Activated naive CD4-positive, alpha-beta T cell treated with anti-CD3 and anti-CD28 coated beads for 36 hours (primary cell): Measurements from ENCODE around the gene MOBP. TPM values are rescaled to one million over a fixed set of nuclear protein-coding genes. Genes with fewer than 3 reads are reported as not detected.
"Not testable (repeated sequence)": the region's sequence is repeated elsewhere in the genome, so short reads cannot be mapped to it uniquely, and the experiment has no call there.

Experiments used
- CTCF ChIA-PET: fragments of 350-600 bp; sonication (Branson Sonifier 250); formaldehyde crosslinking; loops from one replicate; lab custom pipeline; 2021; ENCODE audit warnings: antibody characterized with exemption; lab: Charles Lee
- DNase-seq: peaks from one replicate; pipeline ENCODE4 v3.0.0-alpha.2; 2020
- H3K27ac Mint-ChIP-seq: one replicate; pipeline ENCODE4 v1.8.0; 2021; ENCODE audit warnings: mild to moderate bottlenecking, mixed read lengths
- H3K27me3 Mint-ChIP-seq: one replicate; pipeline ENCODE4 v1.8.0; 2021; ENCODE audit warnings: low read depth, mixed read lengths
- H3K36me3 Mint-ChIP-seq: one replicate; pipeline ENCODE4 v1.8.0; 2021; ENCODE audit warnings: low read depth, mixed read lengths
- H3K4me1 Mint-ChIP-seq: one replicate; pipeline ENCODE4 v1.8.0; 2021; ENCODE audit warnings: low read depth, mixed read lengths
- H3K4me3 Mint-ChIP-seq: one replicate; pipeline ENCODE4 v1.8.0; 2021; ENCODE audit warnings: mild to moderate bottlenecking, moderate library complexity, mixed read lengths
- H3K9me3 Mint-ChIP-seq: one replicate; pipeline ENCODE4 v1.8.0; 2021; ENCODE audit warnings: mixed read lengths
- intact Hi-C: fragments of 100-400 bp; cut with micrococcal nuclease; formaldehyde crosslinking; loops from one replicate; pipeline ENCODE4 v1.15.1; 2023
- total RNA-seq, 2 experiments: library from RNA; stranded (reverse); gene quantifications; one replicate each; pipeline ENCODE4 v1.2.3, GENCODE V29; 2021

Gene MOBP
- total RNA-seq, 2 experiments from 2014 or later = not detected

GRCh38 chr3:39454591-39455217 is 12.8 kb upstream of the MOBP start:
- Mint-ChIP-seq H3K27me3 (no peaks in the 10 kb centered on the region), H3K27ac (no peak overlapping the region), H3K36me3 (no peaks in the 10 kb centered on the region), H3K4me1 (no peaks in the 10 kb centered on the region), H3K4me3 (no peak overlapping the region), H3K9me3 (no peaks in the 10 kb centered on the region)
- no peak for DNase-seq
- CTCF ChIA-PET = interaction anchor here (0.7 kb wide), 3 partner anchors 94 to 191 kb away, joined by 3 to 5 read pairs (median 4); no protein-coding TSS in a partner anchor
- intact Hi-C loops = no loop called here

DNA sequence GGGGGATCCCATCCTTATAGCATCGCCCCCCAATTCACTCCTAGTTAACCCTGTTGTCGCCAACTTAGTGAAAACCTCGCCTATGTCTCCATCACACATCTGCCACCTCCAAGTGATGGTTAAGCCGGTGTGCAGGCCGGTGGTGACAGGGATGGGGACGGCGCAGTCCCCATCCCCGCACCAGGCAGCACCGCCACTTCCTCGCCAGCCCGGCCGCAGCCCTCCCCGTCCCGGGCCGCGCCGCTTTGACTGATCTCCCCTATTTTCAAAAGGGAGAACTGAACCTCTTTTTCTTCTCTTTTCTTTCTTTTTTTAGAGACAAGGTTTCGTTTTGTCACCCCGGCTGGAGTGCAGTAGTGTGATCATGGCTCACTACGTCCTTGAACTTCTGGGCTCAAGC is 11.3 kb upstream of the MOBP start:
- Mint-ChIP-seq H3K27me3 (no peaks in the 10 kb centered on the region), H3K4me1 (no peaks in the 10 kb centered on the region), H3K27ac (no peak overlapping the region), H3K36me3 (no peaks in the 10 kb centered on the region), H3K4me3 (no peak overlapping the region), H3K9me3 (no peaks in the 10 kb centered on the region)
- CTCF ChIA-PET = no interaction called here
- no peak for DNase-seq
- intact Hi-C loops = no loop called here

DNA sequence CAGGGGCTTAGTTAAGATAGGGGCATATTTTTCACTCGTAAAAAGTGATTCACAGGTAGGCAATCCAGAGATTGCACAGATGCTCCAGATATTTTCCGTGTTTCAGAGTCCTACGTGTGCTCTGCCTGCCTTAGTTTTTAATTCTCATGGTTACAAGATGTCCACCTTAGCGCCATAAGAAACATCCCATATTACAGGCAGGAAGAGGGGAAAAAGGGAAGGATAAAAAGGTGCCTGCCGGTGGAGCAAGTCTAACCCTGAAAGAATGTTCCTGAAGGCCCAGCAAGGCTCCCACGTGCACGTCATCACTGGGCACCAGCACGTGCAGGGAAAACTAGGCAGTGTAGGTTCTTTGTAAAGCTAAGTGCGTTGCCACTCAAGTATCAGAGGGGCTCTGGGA is 10.1 kb upstream of the MOBP start:
- H3K4me3 Mint-ChIP-seq = no peak overlapping the region
- intact Hi-C loops = no loop called here
- no peaks in the 10 kb centered on the region for H3K27me3 Mint-ChIP-seq
- H3K9me3 Mint-ChIP-seq = no peaks in the 10 kb centered on the region
- no peak for DNase-seq
- H3K4me1 Mint-ChIP-seq = no peaks in the 10 kb centered on the region
- no peaks in the 10 kb centered on the region for H3K36me3 Mint-ChIP-seq
- CTCF ChIA-PET = no interaction called here
- H3K27ac Mint-ChIP-seq = no peak overlapping the region

DNA sequence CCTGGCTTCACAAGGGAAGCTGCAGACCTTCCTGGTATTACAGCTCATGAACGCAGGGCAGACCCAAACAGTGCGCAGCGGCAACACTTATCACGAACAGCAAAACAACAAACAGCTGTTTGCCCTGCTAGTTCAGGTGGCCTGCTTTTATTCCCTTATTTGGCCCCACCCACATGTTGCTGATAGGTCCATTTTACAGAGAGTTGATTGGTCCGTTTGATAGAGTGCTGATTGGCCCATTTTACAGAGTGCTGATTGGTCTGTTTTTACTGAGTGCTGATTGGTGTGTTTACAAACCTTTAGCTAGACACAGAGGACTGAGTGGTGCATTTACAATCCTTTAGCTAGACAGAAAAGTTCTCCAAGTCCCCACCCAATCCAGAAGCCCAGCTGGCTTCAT is 8.9 kb upstream of the MOBP start:
- H3K9me3 Mint-ChIP-seq, H3K36me3 Mint-ChIP-seq, H3K4me1 Mint-ChIP-seq, DNase-seq, H3K4me3 Mint-ChIP-seq, H3K27ac Mint-ChIP-seq, H3K27me3 Mint-ChIP-seq, intact Hi-C loops: not testable (repeated sequence)
- CTCF ChIA-PET = interaction anchor here (0.6 to 2.7 kb wide), 4 partner anchors 11 to 736 kb away, joined by 3 to 12 read pairs (median 4); no protein-coding TSS in a partner anchor

DNA sequence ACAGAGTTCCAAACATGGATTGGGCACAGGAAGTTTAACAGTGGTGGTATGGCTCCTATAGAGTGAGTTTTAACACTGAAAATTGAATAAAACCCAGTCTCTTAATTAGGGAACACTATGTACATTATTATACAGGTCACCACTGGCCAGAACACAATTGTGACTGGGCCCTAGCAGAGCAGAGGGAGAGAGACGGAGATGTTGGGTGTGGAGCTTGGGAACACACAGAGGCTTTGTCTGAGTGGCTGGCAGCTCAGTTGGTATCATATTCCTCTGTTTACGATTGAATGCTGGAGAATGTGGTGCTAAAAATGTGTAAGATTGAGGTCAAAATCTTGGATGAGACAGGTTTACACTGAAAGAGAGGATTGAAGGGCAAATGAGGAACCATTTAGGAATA is 6.8 kb upstream of the MOBP start:
- Mint-ChIP-seq H3K27ac (no peak overlapping the region), H3K27me3 (no peaks in the 10 kb centered on the region), H3K36me3 (no peaks in the 10 kb centered on the region), H3K9me3 (no peaks in the 10 kb centered on the region), H3K4me1 (no peaks in the 10 kb centered on the region), H3K4me3 (no peak overlapping the region)
- intact Hi-C loops = no loop called here
- DNase-seq = no peak
- CTCF ChIA-PET = interaction anchor here (2.7 kb wide), 1 partner anchor 13 kb away, joined by 12 read pairs; no protein-coding TSS in a partner anchor

DNA sequence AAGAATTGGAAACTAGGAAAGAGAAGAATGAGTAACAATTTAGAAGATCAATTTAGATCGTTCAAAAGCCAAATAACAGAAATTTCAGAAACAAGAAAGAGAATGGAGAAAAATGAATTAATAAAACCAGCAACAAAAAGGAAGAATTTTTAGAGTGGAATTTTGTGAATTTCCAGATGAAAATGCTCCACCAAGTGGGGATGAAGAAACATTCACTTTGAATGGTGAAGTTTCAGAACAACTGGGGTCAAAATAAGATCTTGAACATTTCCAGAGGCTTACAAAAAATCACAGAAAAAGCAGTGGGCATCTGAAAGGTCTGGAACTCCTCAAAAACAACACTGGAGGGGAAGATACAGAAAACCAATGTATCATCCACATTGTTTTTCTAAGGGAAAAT is 4.2 kb upstream of the MOBP start:
- H3K4me3 Mint-ChIP-seq = no peak overlapping the region
- DNase-seq = no peak
- H3K4me1 Mint-ChIP-seq = no peaks in the 10 kb centered on the region
- peaks cover 2% of the 10 kb centered on the region for H3K27me3 Mint-ChIP-seq
- CTCF ChIA-PET = no interaction called here
- intact Hi-C loops = no loop called here
- no peaks in the 10 kb centered on the region for H3K36me3 Mint-ChIP-seq
- H3K9me3 Mint-ChIP-seq = no peaks in the 10 kb centered on the region
- H3K27ac Mint-ChIP-seq = no peak overlapping the region

GRCh38 chr3:39466988-39467387 is 492 bp upstream of the MOBP start:
- Mint-ChIP-seq H3K27ac (no peak overlapping the region), H3K36me3 (no peaks in the 10 kb centered on the region), H3K27me3 (peaks cover 11% of the 10 kb centered on the region), H3K4me3 (no peak overlapping the region), H3K4me1 (no peaks in the 10 kb centered on the region), H3K9me3 (no peaks in the 10 kb centered on the region)
- DNase-seq = no peak
- CTCF ChIA-PET = no interaction called here
- intact Hi-C loops = no loop called here

DNA sequence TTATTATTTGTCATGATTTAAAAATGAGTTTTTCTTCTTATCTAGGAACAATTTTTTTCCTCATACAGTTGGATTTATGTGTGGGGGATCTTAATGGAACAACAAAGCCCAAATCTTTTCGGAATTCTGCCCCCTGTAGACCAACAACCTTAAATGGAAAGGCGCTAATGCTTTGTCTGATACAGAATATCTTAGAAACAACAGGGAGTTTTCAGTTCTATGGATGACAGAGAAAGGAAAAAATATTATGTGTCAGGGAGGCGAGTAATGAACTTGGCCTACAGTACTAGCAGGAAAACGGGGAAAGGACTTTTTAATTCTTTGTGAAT is 592 bp downstream of the MOBP start:
- Mint-ChIP-seq H3K27ac (no peak overlapping the region), H3K27me3 (peaks cover 18% of the 10 kb centered on the region), H3K4me1 (no peaks in the 10 kb centered on the region), H3K4me3 (no peak overlapping the region), H3K9me3 (no peaks in the 10 kb centered on the region), H3K36me3 (no peaks in the 10 kb centered on the region)
- DNase-seq = no peak
- intact Hi-C loops = no loop called here
- CTCF ChIA-PET = no interaction called here

DNA sequence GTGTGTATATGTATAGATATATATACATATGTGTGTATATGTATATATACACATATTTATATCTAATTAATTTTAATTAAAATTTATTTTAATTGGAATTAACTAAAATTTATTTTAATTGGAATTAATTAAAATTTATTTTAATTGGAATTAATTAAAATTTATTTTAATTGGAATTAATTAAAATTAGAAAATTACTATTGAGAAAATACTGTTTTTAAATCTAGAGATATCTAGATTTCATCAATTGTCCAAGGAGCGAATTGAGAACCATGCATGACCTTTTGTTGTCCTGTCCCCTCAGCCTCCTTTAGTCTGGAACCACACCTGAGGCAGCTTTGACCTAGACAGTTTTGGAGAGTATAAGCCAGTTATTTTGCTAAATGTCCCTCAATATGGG is 1.8 kb downstream of the MOBP start:
- Mint-ChIP-seq H3K27me3 (peaks cover 23% of the 10 kb centered on the region), H3K4me3 (no peak overlapping the region), H3K36me3 (no peaks in the 10 kb centered on the region), H3K27ac (no peak overlapping the region), H3K9me3 (no peaks in the 10 kb centered on the region), H3K4me1 (no peaks in the 10 kb centered on the region)
- DNase-seq = no peak
- intact Hi-C loops = no loop called here
- CTCF ChIA-PET = no interaction called here

- intact Hi-C loops = no loop called here
- no peaks in the 10 kb centered on the region for H3K4me1 Mint-ChIP-seq
- H3K9me3 Mint-ChIP-seq = no peaks in the 10 kb centered on the region
- no peaks in the 10 kb centered on the region for H3K36me3 Mint-ChIP-seq
- CTCF ChIA-PET = no interaction called here
- no peak overlapping the region for H3K4me3 Mint-ChIP-seq
- H3K27ac Mint-ChIP-seq = no peak overlapping the region
- peaks cover 23% of the 10 kb centered on the region for H3K27me3 Mint-ChIP-seq
- DNase-seq = no peak
These were observed 2.5 kb downstream of the MOBP start for GRCh38 chr3:39469945-39470344.

GRCh38 chr3:39471652-39472051 is 4.2 kb downstream of the MOBP start:
- intact Hi-C loops = no loop called here
- CTCF ChIA-PET = no interaction called here

GRCh38 chr3:39473452-39474125 is 6.1 kb downstream of the MOBP start:
- no peaks in the 10 kb centered on the region for H3K4me1 Mint-ChIP-seq
- no peak for DNase-seq
- H3K36me3 Mint-ChIP-seq = no peaks in the 10 kb centered on the region
- H3K4me3 Mint-ChIP-seq = no peak overlapping the region
- CTCF ChIA-PET = interaction anchor here (1.4 kb wide), 1 partner anchor 26 kb away, joined by 5 read pairs; no protein-coding TSS in a partner anchor
- intact Hi-C loops = no loop called here
- peaks cover 21% of the 10 kb centered on the region for H3K27me3 Mint-ChIP-seq
- no peak overlapping the region for H3K27ac Mint-ChIP-seq
- peaks cover 6% of the 10 kb centered on the region for H3K9me3 Mint-ChIP-seq

More at GRCh38 chr3:39471652-39472051, 4.2 kb downstream of the MOBP start:
- H3K36me3 Mint-ChIP-seq = no peaks in the 10 kb centered on the region
- H3K27ac Mint-ChIP-seq = no peak overlapping the region
- peaks cover 23% of the 10 kb centered on the region for H3K27me3 Mint-ChIP-seq
- no peak for DNase-seq
- peaks cover 6% of the 10 kb centered on the region for H3K9me3 Mint-ChIP-seq
- no peak overlapping the region for H3K4me3 Mint-ChIP-seq
- no peaks in the 10 kb centered on the region for H3K4me1 Mint-ChIP-seq

DNA sequence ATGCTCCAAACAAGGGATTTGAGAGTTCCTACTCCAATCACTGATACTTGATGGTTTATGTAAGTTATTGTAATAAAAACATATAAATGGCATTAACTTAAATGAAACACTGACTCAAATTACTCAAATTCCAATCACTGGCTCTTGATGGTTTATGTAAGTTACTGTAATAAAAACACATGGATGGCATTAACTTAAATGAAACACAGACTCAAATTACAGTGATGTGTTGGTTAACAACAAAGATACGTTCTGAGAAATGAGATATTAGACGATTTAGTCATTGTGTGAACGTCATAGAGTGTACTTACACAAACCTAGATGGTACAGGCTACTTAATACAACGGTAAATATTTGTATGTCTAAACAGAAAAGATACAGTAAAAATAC is 6.6 kb downstream of the MOBP start:
- Mint-ChIP-seq H3K27ac (no peak overlapping the region), H3K27me3 (peaks cover 21% of the 10 kb centered on the region), H3K4me3 (no peak overlapping the region), H3K4me1 (no peaks in the 10 kb centered on the region), H3K9me3 (peaks cover 6% of the 10 kb centered on the region), H3K36me3 (no peaks in the 10 kb centered on the region)
- DNase-seq = no peak
- CTCF ChIA-PET = interaction anchor here (1.4 kb wide), 1 partner anchor 25 kb away, joined by 5 read pairs; no protein-coding TSS in a partner anchor
- intact Hi-C loops = no loop called here
